OCI-LY7 (cell line): Measurements from ENCODE around the gene UBXN6. TPM values are rescaled to one million over a fixed set of nuclear protein-coding genes. Genes with fewer than 3 reads are reported as not detected.
A peak's percentile ranks its signal among the peaks of the same experiment; 100 is the strongest.

Experiments used
- BruUV-seq: library from RNA; stranded (reverse); fragments of 400-500 nt; replicated peaks from 2 replicates; lab custom pipeline; 2021; lab: Mats Ljungman, UMichigan
- CTCF ChIA-PET: fragments of 300-600 bp; sonication (Branson Sonifier 250); formaldehyde crosslinking; loops from one replicate; lab custom pipeline; 2022; ENCODE audit warnings: antibody characterized with exemption; ENCODE audit not compliant: unreplicated experiment; lab: Charles Lee
- POLR2A ChIA-PET: fragments of 300-600 bp; sonication (Branson Sonifier 250); formaldehyde crosslinking; loops from one replicate; lab custom pipeline; 2022; ENCODE audit warnings: antibody characterized with exemption; lab: Charles Lee
- DNase-seq: peaks from one replicate; pipeline ENCODE4 v3.0.0-alpha.2; 2015; ENCODE audit warnings: low spot score
- H2AFZ ChIP-seq: fragments of 200-600 bp; sonication (generic), shearing (Covaris generic); 2 replicates; pipeline ENCODE4 v1.6.1; 2014; ENCODE audit warnings: mild to moderate bottlenecking, antibody characterized with exemption, low read length, moderate library complexity
- H3K27ac ChIP-seq: fragments of 200-600 bp; sonication (generic); 2 replicates; pipeline ENCODE4 v1.5.1; 2014; ENCODE audit warnings: mixed run types, low read depth, mild to moderate bottlenecking, moderate library complexity, low read length, inconsistent platforms; ENCODE audit not compliant: poor library complexity, severe bottlenecking
- H3K36me3 ChIP-seq: fragments of 200-600 bp; sonication (generic); 2 replicates; pipeline ENCODE4 v1.6.1; 2014; ENCODE audit warnings: mild to moderate bottlenecking, antibody characterized with exemption, low read length, moderate library complexity, mixed read lengths; ENCODE audit not compliant: insufficient read depth
- H3K4me1 ChIP-seq: fragments of 200-600 bp; sonication (generic); 2 replicates; pipeline ENCODE4 v1.5.1; 2014; ENCODE audit warnings: mild to moderate bottlenecking, low read length; ENCODE audit not compliant: insufficient read depth, poor library complexity, severe bottlenecking
- H3K4me2 ChIP-seq: fragments of 200-600 bp; sonication (generic); 2 replicates; pipeline ENCODE4 v1.6.1; 2014; ENCODE audit warnings: mild to moderate bottlenecking, low read length
- H3K4me3 ChIP-seq: fragments of 200-600 bp; sonication (generic); 2 replicates; pipeline ENCODE4 v1.5.1; 2014; ENCODE audit warnings: mild to moderate bottlenecking, low read depth, low read length; ENCODE audit not compliant: poor library complexity, severe bottlenecking
- H3K79me2 ChIP-seq: fragments of 200-600 bp; sonication (generic); 2 replicates; pipeline ENCODE4 v1.6.1; 2016; ENCODE audit warnings: low read depth, mild to moderate bottlenecking, low read length, moderate library complexity, mixed read lengths; ENCODE audit not compliant: insufficient read depth
- H3K9me2 ChIP-seq: fragments of 200-600 bp; sonication (generic); 2 replicates; pipeline ENCODE4 v1.6.1; 2016; ENCODE audit warnings: mild to moderate bottlenecking, low read length, mixed read lengths; ENCODE audit not compliant: insufficient read depth
- H3K9me3 ChIP-seq: fragments of 200-600 bp; sonication (generic); 2 replicates; pipeline ENCODE4 v1.6.1; 2014; ENCODE audit warnings: mild to moderate bottlenecking, mixed run types, low read length, mixed read lengths
- H4K20me1 ChIP-seq: fragments of 200-600 bp; sonication (generic); 2 replicates; pipeline ENCODE4 v1.6.1; 2014; ENCODE audit warnings: mild to moderate bottlenecking, antibody characterized with exemption, low read length, moderate library complexity, mixed read lengths; ENCODE audit not compliant: insufficient read depth
- EZH2phosphoT487 ChIP-seq: fragments of 200-600 bp; sonication (generic); IDR thresholded peaks from 2 replicates; pipeline ENCODE4 v1.6.1; 2018; ENCODE audit warnings: low read depth, borderline replicate concordance, mild to moderate bottlenecking, mixed run types, antibody characterized with exemption, low read length, moderate library complexity, mixed read lengths
- intact Hi-C: fragments of 100-400 bp; cut with micrococcal nuclease; formaldehyde crosslinking; loops from one replicate; pipeline ENCODE4 v1.10.0; 2022; ENCODE audit not compliant: unreplicated experiment
- total RNA-seq, 2 experiments: library from RNA; depleted of rRNA in 1 of 2; stranded (reverse); fragments of >200 nt in 1 of 2; shearing (Covaris generic) in 1 of 2; gene quantifications; 2 replicates each; pipeline ENCODE4 v1.2.3, GENCODE V29; 2014 to 2022
- TF ChIP-seq, protein P1 (sequence below): fragments of 200-600 bp; sonication (generic); conservative IDR thresholded peaks from 2 replicates; pipeline ENCODE4 v1.5.1; 2014; ENCODE audit warnings: mild to moderate bottlenecking, antibody characterized with exemption, low read length, moderate library complexity, mixed read lengths

UBXN6 gene
- total RNA-seq, 2 experiments from 2014 or later: 43.5 to 57.0 TPM

DNA sequence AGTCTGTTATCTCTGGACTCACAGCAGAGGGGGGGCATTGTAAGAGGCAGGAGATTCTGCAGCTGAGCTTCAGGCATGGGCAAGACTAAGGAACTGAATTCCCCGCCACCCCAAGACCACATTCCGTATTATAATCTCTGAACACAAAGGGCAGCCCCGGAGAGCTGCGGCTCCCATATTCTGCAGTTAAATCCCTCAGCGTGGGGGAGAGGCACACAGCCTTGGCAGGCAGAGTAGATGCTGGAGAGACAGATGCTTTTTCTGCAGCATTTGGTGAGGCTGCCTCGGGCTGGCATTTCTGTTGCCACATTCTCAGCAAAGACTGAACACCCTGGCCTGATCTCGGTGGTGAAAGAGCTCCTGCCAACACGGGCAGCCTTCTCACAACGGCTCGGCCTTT is 42.2 kb downstream of the UBXN6 start:
- peaks cover 3% of the 10 kb centered on the region for H3K4me1 ChIP-seq
- peaks cover 97% of the 10 kb centered on the region for H3K36me3 ChIP-seq
- no peaks in the 10 kb centered on the region for H3K9me2 ChIP-seq
- H3K4me3 ChIP-seq: no peak overlapping the region
- H3K27ac ChIP-seq: no peak overlapping the region
- no peaks in the 10 kb centered on the region for H3K9me3 ChIP-seq
- H4K20me1 ChIP-seq: peaks cover 10% of the 10 kb centered on the region
- POLR2A ChIA-PET: no interaction called here
- H3K4me2 ChIP-seq: no peak overlapping the region
- intact Hi-C loops: no loop called here
- H3K79me2 ChIP-seq: peaks cover 77% of the 10 kb centered on the region
- TF ChIP-seq, protein P1, sequence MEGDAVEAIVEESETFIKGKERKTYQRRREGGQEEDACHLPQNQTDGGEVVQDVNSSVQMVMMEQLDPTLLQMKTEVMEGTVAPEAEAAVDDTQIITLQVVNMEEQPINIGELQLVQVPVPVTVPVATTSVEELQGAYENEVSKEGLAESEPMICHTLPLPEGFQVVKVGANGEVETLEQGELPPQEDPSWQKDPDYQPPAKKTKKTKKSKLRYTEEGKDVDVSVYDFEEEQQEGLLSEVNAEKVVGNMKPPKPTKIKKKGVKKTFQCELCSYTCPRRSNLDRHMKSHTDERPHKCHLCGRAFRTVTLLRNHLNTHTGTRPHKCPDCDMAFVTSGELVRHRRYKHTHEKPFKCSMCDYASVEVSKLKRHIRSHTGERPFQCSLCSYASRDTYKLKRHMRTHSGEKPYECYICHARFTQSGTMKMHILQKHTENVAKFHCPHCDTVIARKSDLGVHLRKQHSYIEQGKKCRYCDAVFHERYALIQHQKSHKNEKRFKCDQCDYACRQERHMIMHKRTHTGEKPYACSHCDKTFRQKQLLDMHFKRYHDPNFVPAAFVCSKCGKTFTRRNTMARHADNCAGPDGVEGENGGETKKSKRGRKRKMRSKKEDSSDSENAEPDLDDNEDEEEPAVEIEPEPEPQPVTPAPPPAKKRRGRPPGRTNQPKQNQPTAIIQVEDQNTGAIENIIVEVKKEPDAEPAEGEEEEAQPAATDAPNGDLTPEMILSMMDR: no peak
- no peak for TF ChIP-seq EZH2phosphoT487
- BruUV-seq: TSS peak; percentile 3
- CTCF ChIA-PET: no interaction called here
- no peak overlapping the region for H2AFZ ChIP-seq
- no peak for DNase-seq

DNA sequence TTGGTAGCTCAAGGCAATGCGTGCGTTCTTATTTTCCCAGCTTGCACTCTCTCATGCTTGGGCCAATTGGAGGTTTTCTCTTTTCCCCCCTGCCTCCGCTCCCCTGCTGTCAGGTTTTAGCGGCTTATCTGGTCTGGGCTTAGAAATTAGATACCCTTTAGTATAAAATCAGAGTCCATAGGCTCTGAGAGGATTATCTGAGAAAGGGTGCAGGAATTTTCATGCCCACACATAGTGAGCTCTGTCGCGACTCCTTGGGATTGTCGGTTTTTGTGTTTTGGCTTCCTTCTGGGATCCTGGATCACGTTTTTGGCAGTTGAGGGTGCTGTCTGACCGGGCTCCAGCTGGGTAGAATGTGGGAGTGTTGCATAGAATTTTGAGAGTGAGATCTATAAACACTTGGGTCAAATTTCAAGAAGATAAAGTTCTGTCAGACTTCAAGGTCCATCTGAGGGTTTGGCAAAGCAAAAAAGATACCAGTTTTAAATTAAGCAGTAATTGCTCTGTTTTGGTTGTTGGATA is 42.7 kb downstream of the UBXN6 start:
- no peaks in the 10 kb centered on the region for H3K9me3 ChIP-seq
- no peak for DNase-seq
- no peaks in the 10 kb centered on the region for H3K9me2 ChIP-seq
- no peak overlapping the region for H2AFZ ChIP-seq
- no peak overlapping the region for H3K27ac ChIP-seq
- H3K4me2 ChIP-seq: no peak overlapping the region
- no TSS peak for BruUV-seq
- ChIA-PET POLR2A (no interaction called here), CTCF (no interaction called here)
- H3K4me1 ChIP-seq: peaks cover 3% of the 10 kb centered on the region
- peaks cover 10% of the 10 kb centered on the region for H4K20me1 ChIP-seq
- peaks cover 82% of the 10 kb centered on the region for H3K79me2 ChIP-seq
- TF ChIP-seq, protein P1: no peak
- TF ChIP-seq EZH2phosphoT487: no peak
- intact Hi-C loops: no loop called here
- no peak overlapping the region for H3K4me3 ChIP-seq
- H3K36me3 ChIP-seq: peaks cover 97% of the 10 kb centered on the region

DNA sequence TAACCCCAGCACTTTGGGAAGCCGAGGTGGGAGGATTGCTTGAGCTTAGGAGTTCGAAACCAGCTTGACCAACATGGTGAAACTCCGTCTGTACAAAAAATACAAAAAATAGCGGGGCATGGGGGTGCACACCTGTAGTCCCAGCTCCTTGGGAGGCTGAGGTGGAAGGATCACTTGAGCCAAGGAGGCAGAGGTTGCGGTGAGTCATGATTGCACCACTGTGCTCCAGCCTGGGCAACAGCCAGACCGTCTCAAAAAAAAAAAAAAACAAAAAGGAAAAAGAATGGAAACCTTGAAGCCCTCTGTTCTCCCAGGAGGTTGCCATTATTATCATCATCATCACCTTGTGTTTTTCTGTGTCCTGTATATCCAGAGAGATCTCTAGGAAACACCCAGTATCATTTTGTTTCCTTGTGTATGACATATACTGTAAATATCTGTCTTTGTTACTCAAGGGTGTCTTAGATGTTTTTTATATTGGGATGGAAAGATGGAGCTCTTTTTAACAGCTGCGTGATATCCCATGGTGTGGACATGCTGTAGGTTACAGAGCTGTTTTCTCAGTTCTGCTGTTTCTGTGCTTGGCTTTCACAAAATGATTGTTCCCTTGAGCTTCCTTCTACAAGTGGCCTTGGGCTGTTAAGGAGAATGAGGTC is 43.3 kb downstream of the UBXN6 start:
- peaks cover 3% of the 10 kb centered on the region for H3K4me1 ChIP-seq
- no peaks in the 10 kb centered on the region for H3K9me2 ChIP-seq
- intact Hi-C loops: no loop called here
- TF ChIP-seq, protein P1: no peak
- peaks cover 10% of the 10 kb centered on the region for H4K20me1 ChIP-seq
- POLR2A ChIA-PET: no interaction called here
- H3K36me3 ChIP-seq: peaks cover 97% of the 10 kb centered on the region
- H3K79me2 ChIP-seq: peaks cover 86% of the 10 kb centered on the region
- no peak for DNase-seq
- BruUV-seq: no TSS peak
- CTCF ChIA-PET: no interaction called here
- no peak overlapping the region for H3K4me2 ChIP-seq
- H2AFZ ChIP-seq: no peak overlapping the region
- H3K27ac ChIP-seq: no peak overlapping the region
- no peaks in the 10 kb centered on the region for H3K9me3 ChIP-seq
- H3K4me3 ChIP-seq: no peak overlapping the region
